ENCODE measurements around the gene HOXB4.
"Not testable (repeated sequence)": the region's sequence is repeated elsewhere in the genome, so short reads cannot be mapped to it uniquely, and the experiment has no call there.

HOXB4 gene

DNA sequence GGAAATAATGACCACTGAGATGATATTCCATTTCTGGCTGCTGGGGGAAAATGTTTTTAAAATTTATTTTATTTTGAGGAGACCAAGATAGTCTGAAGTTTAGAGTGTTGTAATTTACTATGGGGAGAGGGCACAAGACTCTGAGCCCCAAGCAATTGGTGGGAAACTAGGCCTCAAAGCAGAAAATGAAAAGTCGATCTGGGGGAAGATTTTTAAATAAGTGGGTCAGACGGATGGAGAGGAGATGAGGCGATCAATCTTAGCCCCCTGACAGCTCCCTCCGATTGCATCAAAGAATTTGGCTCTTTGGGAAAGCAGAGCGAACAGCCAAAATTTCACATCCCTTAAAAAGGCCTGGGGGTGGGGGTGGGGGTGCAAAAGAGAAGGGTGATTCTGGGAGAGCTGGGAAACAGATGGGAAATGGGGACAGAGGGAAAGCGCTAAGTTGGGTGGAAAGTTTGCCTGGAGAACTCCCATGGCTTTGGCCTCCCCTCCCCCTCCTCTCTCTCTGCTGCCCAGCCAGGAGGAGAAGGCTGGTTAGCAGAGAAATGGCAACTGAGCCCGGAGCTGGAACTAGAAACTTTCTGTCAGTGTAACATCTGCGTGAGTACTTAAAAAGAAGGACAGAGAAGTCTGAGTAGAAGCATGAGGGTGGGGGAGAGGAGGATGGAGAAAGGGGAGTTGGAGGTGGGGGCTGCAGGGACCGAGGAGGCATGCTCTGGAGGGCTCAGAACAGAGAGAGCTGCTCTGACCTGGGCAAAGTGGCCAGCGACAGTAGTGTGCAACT is 31.8 kb downstream of the HOXB4 start:
- DNase-seq = no peak

DNA sequence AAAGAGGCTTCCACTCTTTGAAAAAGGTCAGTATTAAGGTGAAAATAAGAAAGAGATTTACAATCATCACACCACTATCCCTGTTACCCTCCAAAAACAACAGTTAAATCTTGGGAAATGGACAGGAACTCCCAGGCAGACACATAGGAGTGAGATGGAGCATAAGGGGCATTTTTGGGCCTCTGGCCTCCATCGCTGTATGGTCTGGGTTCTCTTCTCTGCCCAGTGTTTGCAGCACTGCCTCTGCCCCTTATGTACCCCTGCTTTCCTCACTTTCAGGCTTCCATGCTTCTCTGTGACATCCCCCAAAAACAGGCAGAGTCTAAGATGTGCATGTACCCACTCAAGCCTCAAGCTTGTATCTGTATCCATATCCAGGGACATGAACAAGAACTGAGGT is 32.6 kb downstream of the HOXB4 start:
- DNase-seq = no peak

DNA sequence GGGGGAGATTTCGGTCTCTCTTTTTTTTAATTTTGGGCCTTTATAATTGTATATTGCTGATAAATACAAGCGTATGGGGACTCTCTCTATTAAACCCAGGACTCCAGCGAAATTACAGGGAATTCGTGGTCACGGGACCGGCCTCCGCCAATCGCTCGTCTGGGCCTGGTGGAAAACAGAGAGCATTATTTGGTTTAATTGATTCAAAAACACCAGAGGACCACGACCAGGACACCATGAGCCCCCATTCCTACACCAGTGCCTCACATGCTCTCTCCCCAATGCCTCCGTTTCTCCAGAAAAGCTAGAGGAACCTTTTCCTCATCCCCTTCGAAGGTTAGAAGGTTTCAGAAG is 33.2 kb downstream of the HOXB4 start, which contains the start of gene HOXB2:
Gene HOXB2 (minus strand): TSS at position 88 of the 354 bp plus-strand sequence. CDS start 198 bp downstream, outside the sequence.
- peak; percentile 73 for DNase-seq

DNA sequence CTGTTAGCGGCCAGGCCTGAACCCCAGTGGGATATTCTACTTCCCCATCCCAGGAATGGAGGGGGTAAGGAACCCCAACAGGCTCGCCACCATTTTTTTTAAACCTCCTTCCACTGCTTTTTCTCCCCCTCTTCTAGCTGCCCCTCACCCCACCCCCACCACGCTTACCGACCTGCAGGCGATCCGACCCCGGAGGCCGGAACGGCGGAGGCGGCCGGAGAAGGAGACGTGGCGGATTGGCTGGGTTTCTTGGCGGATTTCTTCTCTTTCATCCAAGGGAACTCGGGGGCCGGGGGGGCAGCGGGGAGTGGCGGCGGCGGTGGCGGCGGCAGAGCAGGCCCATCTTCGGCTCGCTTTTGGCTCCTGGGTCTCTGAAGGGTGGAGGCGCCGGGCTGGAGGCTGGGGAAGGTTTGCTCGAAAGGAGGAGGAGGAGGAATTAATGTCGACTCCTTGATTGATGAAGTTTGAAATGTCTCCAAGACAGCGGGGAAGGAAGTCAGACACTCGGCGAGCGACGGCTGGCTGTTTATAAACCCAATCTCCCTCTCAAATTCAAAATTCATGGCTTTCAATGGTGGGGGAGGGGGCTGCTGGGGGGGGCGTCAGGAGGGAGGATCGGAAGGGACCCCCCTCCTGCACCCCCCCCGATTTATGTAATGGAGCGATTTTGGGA is 33.7 kb downstream of the HOXB4 start:
- DNase-seq = peak; percentile 51

DNA sequence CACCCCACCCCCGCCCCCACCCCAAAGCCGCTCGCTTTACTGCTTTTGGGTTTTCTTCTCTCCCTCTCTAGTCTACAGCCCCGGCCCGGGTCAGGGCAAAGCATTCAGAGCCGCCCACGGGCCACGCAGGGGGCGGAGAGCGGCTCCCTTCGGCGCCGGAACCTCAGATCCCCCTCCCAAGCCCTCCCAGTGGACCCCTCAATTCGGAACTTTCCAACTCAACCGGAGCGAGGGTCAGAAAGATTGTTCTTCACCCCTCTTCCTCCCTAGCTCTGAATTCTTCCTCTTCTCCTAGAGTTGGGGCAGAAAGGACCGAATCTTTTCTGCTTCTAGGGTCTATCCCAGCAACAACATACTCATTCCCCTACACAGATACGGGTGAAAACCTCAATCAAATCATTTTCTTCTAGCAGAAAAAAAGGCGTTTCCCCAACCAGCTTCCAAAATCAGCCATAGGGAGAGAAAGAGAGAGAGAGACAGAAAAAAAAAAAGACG is 34.2 kb downstream of the HOXB4 start:
- peak; percentile 34 for DNase-seq

DNA sequence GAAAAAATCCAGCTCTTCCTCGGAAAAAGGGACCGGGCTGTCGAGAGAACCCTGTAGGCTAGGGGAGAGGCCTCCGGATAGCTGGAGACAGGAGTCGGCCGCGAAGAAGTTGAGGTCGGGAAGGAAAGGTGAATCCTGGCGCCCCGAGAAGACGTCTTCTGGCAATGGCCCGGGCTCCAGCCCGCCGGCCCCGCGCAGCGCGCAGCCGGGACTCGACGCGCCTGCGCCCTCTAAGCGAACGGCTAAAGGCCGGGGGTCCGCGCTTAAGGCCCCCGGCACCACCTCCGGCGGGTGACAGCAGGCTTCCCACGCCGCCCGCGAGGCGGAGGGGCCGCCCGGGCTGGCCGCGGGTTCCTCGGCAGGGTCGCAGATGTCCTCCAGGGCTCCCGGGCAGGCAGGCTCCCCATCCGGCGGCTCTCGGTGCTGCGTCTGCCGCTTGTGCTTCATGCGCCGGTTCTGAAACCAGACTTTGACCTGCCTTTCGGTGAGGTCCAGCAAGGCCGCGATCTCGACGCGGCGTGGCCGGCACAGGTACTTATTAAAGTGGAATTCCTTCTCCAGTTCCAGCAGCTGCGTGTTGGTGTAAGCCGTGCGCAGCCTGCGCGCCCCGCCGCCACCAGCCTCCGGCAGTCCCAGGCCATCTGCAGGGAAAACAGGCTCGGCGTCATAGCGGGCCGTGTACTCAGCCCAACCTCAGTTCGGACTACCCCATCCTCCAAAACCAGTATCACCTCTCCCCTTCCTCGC is 34.9 kb downstream of the HOXB4 start:
- peak; percentile 45 for DNase-seq

DNA sequence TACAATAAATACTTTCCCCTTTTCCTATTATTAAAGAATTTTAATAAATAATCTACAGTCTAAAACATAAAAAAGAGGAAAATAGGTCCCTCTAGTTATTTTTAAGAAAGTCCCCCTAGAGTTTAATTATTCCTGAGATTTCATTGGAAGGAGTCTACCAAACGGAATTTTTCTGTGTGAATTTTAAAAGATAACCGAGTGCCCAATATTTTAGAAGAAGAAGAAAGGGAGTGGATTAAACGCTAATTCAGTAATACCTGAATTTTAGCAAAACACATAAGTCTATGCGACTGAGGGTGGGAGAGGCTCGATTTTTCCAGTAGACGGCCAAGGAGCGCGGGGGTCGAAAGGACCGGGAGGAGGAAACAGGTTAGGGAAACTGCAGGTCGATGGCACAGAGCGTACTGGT is 35.4 kb downstream of the HOXB4 start:
- peak; percentile 42 for DNase-seq

DNA sequence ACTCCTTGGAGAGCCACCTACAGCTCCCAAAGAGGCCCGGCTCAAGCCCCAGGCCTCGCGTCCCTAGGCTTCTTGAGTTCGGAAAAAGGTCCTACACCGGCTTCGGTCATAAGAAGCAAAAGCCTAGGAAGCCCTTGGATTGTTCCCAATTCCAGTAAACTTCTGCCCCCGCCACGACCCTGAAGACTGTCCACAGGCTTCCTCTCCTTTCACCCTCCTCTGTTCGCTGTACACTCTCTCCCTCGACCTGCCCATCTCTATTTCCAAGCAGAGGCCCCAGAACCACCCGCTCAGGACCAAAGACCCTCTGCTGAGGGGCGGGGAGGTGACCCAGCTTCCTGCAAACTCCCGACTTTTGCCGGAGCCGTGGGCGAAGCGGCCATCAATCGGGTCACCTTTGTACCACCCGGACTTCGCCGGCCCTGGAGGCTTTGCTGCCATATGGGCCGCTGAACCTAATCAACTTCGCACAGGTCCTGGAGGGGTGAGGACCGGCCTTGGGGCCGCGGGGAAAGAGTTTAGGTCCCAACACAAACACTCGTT is 36.0 kb downstream of the HOXB4 start:
- DNase-seq = peak; percentile 43

DNA sequence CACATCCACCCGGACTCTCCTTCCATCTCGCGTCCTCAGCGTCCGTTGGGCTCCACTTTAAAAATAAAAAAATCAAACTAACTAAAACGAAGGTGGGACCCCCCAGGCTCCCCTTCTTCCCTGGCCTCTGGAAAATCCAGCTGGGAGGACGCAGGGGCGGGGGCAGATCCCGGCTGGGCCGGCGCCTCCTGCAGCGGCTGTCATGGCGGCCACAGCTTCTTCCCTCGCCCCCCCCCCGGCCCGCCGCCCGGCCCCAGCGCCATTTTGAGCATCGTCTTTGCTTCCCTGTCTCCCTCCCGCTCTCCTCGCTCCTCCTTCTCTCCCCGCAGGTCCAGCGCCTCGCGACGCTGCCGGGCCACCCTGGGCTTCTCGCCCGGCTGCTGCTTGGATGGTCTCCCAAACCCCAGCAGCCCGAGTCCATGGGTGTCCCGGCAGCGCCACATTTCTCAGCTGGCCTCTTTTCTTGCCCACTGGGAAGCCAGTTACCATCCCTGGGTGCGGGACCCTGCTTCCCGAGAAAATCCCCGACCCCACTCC is 36.5 kb downstream of the HOXB4 start:
- DNase-seq = peak; percentile 61

DNA sequence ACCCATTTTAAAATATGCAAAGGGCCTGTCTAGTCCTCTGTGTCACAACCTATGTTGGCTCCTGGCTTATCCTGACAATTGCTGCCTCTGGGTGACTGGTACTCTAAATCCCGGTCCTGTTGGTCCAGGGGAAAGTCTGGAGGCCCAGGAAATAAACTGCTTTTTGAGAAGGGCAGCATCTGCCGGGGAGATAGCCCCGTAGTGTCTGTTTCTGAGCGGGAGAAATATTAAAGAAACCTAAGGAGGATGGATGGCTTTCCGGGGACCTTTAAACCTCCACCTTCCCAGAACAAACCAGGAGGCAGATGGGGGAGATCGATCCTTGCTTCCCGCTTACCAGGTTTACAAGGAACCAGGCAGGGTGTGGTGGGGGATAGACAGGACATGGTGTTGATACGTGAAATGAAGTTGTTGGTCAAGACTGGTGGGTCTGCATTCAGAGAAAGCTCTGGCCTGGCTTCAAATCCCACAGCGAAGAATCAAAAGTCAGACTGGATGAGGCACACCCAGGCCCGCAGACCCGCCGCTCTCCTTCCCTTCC is 37.0 kb downstream of the HOXB4 start:
- peak; percentile 49 for DNase-seq

DNA sequence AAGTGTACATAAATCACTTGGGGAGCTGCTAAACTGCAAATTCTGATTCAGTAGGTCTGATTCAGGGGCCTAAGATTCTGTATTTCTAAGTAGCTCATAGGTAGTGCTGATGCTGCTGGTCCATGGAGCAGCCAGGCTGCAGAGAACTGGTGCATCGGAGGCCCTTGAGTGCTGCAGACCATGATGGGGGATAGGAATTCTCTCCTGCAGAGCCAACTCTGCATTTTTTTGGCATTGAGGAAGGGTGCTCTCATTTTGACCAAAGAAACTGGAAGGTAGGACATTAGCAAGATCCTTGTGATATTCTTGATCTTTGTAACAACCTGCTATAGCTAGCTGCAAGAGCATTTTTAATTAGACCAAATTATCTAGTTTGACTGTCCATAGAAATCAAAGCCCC is 37.9 kb downstream of the HOXB4 start:
- no peak for DNase-seq

DNA sequence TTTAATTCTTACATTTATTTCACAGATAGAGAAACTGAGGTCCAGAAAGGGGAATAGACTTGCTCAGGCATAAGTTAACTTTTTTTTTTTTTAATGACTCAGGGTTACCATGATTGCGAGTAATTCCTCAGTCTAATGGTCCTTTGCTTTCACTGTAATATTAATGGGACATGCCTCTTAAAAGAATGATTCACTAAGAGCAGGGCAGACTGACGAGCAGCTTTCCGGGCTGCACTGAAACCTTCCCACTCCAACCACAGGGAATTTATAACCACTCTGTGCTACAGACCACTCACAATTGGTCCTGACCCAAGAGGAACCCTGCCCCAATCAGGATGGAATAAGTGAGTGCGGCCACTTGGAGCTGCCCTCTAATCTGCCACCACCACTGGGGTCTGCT is 39.0 kb downstream of the HOXB4 start:
- DNase-seq = no peak

DNA sequence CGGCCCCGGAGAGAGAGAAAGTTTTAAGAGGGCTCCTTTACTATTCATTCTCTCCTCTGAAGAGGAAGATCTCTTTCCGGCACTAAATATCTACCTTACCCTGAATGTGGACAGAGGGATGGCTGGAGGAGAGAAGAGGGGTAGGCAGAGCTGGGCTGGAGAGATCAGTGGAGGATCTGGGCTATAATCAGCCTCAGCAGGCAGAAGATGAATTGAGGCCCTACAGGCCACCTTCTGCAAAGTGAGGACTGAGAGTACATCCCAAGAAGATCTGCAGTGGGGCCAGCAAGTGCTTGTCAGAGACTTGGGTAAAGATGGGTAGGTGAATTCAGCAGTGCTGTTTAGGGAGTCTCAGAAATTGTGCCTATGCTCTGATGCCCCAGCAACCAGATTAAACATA is 40.8 kb downstream of the HOXB4 start:
- no peak for DNase-seq

DNA sequence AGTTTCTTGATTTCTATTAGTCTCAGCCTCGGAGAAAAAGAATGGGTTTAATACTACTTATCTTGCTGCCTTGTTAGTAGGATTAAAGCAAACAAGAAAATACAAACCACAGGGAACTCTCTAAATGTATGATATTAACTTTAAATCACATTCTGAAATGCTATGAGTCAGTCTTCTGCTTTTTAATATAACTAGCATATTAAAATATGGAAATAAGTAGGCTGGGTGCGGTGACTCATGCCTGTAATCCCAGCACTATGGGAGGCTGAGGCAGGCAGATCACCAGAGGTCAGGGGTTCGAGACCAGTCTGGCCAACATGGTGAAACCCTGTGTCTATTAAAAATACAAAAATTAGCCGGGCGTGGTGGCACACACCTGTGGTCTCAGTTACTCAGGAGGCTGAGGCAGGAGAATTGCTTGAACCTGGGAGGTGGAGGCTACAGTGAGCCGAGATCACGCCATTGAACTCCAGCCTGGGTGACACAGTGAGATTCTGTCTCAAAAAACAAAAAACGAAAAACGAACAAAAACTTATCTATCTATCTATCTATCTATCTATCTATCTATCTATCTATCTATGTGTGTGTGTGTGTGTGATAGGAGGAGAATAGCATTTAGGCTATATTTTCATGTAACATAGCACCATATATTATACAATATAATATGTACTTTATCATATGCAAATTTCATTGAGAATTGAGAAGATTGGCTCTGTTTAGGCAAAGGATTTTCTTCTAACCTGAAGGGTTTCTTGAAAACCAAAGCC is 42.2 kb downstream of the HOXB4 start:
- not testable (repeated sequence) for DNase-seq

DNA sequence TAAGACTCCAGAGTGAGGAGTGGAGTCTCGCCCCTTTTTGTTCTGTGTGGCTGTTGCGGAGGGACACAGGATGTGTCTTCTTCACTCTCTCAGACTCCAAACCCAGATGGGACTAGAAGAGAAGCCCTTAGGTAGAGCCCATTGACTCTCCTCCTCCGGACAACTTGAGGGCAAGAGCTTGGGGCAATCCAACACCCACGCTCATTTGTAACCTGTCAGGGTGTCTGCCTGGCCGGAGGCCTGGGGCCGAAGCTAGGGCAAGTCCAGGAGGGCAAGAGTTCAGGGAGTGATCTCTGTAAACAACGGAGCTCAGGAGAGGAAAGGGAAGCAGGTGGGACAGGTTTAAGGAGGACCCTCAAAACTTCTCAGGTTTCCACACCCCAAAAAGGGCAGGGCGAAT is 45.9 kb downstream of the HOXB4 start:
- no peak for DNase-seq

DNA sequence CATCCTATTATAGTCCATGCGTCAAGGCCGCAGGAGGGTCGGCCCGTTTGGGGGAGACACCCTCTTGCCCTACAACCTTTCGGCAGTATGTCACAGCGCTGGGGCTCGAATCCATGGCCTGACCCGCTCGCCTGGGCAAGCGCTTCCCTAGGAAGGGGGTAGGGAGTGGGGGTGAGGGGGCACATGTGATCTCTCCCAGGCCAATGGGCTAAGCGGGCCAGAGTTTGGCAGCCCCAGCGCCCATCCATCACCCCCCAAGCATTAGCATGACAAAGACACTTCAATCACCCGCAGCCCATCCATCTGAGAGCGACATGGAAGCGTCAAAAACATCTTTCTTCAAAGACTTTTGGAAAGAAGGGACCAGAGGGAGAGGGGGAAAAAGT is 47.3 kb downstream of the HOXB4 start, which contains the start of gene HOXB1:
Gene HOXB1 (minus strand): TSS at position 125 of the 386 bp plus-strand sequence. CDS start 107 bp downstream, at position 18.
- no peak for DNase-seq

DNA sequence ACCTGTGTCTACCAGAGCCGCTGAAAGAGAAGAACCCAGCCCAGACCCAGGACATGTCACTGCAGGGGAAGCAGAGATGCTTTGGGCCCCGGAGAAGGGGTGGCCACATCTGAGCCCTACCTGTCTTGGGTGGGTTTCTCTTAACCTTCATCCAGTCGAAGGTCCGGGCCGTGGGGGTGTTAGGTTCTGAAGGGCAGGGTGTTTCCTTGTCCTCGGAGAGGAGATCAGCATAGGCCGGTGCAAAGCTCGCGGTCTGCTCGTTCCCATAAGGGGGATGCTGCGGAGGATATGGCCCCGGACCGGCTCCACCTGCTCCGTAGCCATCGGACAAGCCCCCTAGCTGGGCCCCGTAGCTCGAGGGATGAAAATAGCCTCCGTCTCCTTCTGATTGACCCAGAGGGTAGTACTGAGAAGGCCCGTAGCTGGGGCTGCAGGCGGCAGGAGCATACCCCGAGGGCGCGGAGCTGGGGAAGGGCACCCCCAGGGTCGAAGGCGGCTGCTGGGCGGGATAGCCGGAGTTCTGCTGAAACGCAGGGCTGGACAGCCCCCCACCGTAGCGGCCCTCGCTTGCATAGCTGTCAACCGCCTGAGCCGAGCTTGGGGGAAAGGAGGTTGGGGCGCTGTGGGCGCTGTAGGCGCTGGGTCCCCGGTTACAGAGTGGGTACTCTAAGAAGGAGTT is 47.8 kb downstream of the HOXB4 start:
- DNase-seq = no peak

DNA sequence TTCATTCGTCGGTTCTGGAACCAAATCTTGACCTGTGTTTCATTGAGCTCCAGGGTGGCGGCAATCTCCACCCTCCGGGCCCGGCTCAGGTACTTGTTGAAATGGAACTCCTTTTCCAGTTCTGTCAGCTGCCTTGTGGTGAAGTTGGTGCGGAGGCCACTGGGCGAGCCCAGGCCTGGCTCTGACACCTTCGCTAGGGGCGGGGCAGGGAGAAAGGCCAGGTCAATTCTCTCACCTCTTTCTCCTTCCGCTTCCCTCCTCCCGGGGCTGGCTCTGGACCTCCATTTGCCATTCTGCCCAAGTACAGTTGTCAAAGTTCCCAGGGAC is 48.5 kb downstream of the HOXB4 start:
- DNase-seq = no peak

DNA sequence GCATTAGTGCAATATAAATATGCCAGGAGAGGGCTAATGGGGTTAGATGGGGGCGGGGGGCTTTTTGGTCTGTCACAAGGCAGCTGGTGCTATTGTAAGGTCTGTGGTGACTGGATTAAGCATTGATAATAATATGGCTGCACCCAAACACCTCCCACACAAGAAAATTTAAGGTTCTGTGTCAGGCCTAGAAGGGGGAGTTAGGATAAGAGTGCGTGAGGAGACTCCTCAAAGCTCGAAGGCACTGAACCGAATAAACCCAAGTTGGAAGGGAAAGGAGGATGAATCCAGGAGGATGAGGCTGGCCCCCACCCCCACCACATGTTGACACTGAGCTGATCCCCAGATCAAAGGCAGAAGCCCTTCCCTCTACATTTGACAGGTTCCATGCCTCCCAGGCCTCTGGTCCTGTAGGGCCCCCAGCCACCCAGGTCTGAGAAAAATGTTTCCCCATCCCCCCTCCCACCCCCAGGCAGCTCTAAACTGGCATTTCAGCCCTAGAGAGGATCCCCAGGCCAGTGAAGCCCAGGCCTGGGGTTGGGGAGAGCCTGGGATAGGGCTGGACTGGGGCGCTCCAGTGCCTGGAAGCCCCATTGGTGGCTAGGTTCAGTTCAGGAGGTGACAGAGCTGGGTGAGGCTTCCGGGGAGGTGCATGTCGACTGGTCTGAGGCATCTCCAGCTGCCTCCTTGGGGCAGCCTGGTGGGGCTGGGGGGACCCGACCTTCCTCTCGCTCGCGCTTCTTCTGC is 49.0 kb downstream of the HOXB4 start:
- no peak for DNase-seq

DNA sequence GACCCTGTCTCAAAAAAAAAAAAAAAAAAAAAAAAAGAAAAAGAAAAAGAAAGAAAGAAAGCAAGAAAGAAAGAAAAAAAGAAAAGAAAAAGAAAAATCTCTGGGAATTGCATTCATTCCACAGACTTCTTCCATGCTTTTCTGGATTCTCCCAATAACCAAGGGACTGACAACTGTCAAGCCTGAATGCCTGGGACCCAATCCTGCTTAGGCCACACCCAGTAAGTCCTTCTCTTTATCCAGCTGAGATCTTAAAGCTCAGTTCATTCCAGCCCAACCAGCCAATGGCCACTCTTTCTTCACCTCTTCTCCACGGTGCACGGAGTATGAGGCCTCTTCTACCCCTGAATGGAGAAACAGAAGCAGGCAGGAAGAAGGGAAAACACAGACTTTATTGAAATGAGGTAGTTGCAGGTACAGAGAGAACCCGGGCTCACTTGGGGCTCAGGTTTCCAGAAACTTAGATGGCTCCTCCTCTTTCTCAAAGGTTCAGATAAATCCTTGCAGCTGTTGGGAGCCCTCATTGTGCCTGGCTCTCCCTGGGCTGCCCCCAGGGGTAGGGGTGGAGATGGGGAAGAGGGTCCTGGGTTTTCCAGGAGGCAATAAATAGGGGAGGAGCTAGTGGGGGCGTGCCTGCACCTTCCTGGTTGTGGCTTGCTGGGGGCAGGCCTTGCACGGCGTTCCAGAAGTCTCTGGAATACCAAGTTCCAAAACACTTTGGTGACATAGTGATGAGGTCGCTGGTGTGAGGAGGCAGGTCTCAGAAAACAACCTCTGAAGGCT is 49.8 kb downstream of the HOXB4 start:
- DNase-seq = no peak

All from NCI-H1105 treated with DMSO at 0.1 percent for 48 hours (cell line).